NK-92 treated with Interleukin-12 subunit alpha and Interleukin-12 subunit beta, amount 100 ng/mL, for 24 hours (cell line): Measurements from ENCODE around the gene CNNM1.

ENCODE experiments used
- DNase-seq: peaks from one replicate; lab custom pipeline; 2025; lab: John Stamatoyannopoulos, UW

CNNM1 gene

DNA sequence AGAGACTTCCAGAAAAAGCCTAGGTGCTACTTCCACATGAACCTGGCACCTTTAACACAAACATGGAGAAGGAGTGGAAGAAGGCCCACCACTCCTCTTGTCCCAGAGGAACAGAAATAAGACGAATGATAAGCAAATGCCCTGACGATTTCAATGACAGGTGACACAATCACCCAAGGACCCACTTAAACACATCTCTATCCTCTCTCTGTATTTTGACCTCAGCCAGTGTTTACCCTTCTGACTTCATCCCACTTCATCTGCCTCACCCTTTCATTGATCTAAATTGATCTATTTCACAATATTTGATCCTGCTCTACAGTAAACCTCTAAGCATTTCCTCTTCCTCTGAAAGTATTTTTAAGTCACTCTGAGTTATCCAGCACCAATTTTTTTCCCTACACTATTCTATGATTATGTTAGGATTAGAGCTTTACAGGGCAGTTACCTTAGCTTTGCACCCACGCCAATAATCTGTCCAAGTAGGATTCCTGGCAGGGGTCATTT lies 92.1 kb downstream of the CNNM1 start:
- DNase-seq = no peak

DNA sequence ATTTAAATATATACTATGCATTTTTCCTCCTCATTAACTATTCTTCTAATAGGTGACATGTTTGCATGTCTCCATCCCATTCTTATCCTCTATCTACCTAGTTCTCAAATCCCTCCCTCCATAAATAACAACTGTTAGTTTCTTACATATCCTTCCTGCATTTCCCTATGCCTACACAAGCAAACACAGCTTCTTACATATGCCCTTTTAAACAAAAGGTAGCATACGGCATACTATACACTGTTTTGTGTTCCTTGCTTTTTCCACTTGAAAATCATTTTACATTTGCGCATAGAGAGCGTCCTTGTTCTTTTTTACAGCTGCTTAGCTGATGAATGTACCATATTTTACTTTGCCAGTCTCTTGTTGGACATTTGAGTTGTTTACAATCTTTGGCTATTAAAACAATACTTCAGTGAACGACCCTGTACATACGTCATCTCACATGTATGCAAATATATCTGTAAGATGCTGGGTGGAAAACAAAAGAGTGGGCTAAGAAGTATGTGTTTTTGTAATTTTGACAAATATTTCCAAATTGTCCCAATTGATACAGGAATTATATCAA lies 93.5 kb downstream of the CNNM1 start:
- DNase-seq = no peak

DNA sequence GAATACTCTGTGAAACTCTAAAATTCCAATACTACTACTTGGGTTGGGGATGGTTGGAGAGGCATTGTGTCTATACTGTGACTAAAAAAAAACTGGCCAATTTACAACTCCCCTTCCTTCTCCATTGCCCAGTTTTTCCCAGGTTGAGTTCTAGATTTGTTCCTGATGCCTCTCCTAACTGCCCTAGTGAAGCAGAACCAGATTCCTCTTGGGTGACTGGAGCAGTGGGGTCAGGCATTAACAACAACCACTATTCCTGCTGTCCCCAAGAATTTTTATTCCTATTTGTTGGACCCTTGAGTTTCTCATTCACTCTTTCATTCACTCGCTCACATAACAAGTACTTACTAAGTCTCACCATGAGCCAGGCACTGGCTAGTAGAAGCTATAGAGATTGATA lies 95.5 kb downstream of the CNNM1 start:
- DNase-seq = no peak

DNA sequence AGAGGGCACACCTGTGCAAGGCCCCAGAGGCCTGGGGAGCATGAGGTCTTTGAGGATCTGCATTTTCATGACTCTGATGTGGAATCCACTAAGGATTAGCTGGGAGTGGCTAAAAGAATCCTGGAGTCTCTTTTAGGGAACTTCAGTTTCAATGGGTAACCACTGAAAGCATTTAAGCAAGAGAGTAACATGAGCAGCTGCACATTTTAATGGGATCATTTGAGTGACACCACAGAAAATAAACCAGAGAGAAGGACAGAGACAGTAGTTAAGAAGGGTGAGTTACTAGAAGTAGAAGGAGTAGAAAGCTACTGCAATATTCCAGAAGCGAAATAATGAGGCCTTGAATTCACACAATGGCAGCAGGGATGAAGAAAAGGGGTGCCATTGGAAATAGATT lies 96.0 kb downstream of the CNNM1 start:
- DNase-seq = no peak

DNA sequence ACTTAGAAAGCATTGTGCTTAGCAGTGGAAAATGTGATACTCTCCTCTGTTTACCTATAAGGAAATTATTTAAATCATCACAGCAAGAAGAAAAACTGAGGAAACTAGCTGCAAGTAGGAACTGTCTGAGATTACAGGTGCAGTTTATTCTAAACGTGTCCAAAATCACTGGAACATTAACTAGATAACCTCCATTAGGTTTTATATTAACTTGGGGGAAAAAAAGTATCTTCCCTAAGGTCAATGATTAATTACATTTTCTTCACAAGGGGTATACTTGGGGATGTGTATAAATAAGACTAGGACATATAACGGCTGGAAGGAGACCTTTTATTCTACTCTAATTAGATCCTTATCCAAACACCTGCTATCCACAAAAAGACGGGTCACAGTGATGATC lies 97.5 kb downstream of the CNNM1 start:
- no peak for DNase-seq

DNA sequence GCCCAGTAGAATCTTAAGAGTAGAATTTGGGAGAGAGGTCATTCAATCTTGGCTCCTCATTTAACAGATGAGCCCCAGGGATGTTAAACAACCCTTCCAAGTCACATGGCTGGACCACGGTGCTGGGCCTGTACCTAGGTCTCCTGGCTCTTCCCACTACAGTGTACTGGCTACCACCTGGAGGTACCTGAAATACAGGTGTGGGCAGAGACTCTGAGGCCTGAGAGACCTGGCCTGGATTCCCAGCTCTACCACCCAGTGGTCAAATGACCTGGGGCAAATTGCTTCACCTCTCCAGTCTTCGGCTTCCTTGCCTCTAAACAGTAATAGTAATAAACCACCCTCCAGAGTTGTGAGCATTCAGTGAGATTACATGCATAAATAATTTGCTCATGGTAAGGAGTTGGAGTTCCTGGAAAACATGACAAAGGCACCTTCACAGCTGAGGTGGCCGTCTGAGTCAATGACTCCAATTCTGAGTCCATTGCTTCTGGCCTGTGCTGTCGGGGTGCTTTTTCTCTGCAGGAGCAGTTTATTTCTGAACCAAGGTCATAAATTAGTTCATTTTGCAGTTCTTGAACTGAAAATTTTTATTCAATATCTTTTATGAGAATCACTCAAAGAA lies 98.5 kb downstream of the CNNM1 start:
- DNase-seq = no peak

DNA sequence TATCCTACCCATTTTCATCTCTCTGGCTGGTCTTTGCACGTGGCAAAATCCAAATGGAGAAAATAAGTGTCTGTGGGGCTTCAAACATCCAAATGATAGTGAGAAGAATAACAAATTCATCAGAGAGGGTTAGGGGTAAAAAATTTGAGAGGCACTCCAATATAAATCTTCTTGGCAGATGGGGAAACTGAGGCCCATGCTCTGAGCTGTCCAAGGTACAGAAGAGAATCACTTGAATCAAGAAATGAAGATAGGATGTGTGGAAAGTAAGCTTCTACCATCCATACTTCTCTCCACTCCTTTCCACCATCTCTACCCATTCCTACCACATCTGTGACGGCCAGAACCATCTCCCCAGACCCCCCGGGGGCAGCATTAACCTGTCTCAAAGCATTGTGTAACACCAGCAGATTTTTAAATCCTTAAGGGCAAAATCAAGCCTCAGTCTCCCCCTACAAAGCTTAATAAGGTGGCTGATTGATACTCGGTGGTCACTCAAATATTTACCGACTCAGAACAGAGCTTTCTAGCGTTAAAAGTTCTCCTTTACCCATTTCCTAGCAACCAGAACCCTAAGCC lies 100.5 kb downstream of the CNNM1 start:
- DNase-seq = no peak

DNA sequence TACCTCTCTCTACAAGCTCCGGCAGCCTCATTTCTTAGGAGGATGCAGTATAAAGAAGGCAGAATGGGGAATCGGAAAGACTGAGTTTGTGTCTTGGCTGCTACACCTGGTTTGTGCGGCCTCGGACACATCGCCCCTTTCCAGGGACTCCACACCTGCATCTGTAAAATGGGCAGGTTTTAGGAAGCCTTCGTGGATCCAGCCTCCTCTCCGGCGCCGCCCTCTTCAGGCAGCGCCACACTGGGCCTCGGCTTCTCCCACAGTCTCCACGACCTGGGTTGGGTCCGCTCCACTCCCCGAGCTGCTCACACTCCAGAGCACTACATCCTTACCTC lies 100.9 kb downstream of the CNNM1 start:
- no peak for DNase-seq

DNA sequence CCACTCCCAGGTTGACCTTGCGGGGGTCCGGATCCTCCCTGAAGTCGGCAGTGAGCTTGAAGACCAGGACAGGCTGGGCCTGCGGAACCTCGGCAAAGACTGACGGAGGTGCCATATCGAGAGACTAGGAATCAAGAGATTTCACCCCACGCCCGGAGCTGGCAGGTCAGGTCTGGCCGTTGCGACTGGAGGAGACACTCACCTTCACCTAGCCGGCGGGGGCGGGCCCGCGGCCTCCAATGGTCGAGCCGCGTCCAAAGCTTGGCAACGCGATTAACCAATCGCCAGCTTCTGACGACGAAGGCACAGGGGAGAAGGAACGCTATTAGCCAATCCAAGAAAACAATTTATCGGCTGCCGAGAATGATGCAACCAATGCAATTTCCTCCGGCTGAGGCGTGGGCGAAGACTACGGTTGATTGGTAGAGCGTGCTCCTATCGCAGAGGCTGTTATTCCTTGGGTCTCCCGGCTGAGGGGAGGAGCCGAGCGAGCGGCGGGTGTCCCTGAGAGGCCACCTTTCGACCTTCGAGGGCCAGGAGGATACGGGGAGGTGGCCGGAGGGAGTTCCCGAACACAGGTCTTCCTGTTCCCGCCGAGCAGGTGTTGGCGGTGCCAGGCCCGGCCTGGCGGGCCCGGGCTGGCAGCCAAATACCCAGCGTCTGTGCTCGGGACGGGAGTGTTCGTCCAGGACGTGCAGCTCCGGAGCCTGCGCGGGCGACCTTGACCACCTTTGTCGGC lies 101.5 kb downstream of the CNNM1 start, which contains the start of gene GOT1:
Gene GOT1, minus strand, starts transcription at position 174 of the 739 bp plus-strand sequence. Its CDS starts 59 bp downstream, at position 115.
- DNase-seq = peak; percentile 93

DNA sequence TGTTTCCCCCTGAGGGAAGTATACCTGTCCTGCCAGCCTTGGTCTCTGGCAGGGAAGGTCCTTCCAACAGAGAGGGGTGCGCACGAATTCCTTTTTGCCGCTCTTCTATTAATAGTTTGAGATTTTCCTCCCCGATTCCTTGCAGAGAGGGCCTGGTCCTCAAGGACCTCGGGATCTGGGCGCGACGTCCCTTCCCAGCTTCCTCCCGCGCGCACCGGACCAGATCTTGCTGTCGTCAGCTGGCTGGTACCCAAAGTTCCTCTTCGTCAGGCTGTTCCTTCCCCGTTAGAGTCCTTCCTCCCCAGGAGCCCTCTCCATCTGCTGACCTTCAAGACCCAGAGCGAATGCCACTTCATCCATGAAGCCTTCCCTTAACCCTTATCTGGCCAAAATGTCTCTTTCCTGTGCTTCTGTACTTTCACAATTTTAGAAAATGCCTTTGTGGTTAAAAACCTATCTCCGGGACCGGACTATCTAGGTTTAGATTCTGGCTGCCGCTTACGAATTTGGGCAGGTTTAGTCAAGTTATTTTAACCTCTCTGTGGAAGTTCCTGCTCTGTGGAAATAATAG lies 102.1 kb downstream of the CNNM1 start:
- no peak for DNase-seq

DNA sequence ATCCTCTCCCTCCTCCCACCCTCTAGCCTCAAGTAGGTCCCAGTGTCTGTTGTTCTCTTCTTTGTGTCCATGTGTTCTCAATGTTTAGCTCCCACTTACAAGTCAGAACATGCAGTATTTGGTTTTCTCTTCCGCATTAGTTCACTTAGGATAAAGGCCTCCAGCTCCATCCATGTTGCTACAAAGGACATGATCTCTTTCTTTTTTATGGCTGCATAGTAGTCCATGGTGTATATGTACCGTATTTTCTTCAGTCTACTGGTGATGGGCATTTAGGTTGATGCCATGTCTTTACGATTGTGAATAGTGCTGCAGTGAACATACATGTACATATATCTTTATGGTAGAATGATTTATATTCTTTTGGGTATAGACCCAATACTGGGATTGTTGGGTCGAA lies 102.9 kb downstream of the CNNM1 start:
- no peak for DNase-seq

DNA sequence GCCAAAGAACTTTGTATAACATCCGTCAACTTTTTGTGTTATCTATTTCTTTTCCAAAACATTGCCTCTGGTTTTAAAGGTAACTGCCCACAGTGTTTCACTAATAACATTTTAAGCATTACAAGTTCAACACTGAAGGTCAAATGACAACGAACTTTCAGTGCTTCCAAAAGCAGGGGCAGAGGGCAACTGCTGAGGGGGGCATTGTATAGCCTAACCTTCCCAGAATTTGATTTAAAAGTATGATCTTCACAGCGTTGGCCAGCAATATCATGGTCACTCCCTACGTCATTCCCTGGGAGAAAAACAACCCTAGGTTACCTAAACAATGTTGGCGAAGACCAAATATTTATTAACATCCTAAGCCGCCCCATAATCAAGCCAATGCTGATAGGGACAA lies 103.7 kb downstream of the CNNM1 start:
- no peak for DNase-seq

DNA sequence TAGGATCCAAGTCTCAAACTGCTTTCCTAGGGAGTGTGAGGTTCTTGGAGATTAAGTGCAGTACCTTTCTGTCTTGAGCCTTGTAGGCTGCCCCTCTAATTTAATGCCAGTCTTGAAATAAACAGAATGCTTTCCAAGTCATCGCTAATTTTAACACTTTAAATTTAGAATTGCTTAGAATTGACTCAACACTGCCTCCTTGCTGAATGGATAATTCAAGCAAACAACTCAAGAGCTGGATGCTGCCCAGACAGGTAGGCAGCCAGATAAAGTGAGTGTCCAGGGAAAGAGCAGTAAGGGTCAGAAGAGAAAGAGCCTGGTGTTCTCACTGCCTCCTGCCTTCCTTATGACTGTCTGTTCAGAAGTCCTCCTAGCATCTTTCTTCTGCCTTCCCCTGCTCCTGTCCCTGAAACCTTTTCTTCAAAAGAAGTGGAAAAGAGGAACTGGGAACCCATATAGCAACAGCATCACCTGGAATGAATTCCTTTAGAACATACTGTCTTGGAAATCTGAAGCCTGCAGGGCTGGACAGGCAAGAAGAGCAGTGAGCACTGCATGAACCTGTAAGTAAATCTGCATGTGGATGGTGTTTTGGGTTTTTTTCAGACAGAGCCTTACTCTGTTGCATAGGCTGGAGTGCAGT lies 104.3 kb downstream of the CNNM1 start:
- DNase-seq = no peak

DNA sequence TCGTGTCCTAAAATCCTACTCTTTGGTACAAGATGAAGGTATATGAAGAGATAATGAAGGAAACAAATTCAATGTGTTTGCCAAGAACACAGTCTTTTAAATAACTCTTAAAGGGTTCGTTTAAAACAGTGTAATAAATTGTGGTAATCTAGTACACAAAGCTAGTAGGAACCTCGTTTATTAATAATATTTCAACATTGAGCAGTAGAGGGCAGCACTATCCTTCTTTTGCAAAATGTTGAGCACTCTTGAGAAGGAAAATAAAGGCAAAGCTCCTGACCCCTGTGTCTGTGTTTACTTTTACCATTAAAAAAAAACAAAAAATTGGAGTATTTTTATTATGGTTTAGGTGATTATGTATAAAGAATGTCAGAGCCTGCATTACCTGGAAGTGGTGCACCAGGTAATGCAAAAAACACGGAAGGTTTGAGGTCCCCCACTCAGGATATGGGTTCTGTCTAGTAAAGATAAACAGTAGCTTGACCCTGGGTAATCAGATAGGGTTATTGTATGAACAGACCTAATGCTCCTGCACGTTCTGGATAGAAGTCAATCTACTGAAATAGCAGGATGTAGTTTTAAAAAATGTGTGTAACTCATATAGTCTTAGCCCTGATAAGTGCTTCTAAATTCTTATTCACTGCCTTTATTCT lies 107.0 kb downstream of the CNNM1 start:
- DNase-seq = no peak

DNA sequence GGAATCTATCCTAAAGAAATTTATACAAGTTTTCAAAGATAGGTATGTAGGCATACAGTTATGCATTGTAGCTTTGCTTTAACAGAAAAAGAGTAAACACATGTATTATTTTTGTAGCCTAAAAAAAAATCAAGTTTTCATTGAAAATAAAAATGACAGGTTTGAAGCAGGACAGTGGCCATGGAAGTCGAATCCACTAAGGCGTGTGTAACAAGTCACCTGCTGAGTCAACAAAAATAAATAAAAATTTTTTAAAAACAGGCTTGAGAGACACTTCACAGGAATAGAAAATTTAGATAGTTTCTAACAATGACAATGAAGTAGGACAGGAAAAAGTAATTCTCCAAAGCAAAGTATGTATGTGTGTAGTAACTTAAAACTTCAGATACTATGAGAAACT lies 109.7 kb downstream of the CNNM1 start:
- DNase-seq = no peak

DNA sequence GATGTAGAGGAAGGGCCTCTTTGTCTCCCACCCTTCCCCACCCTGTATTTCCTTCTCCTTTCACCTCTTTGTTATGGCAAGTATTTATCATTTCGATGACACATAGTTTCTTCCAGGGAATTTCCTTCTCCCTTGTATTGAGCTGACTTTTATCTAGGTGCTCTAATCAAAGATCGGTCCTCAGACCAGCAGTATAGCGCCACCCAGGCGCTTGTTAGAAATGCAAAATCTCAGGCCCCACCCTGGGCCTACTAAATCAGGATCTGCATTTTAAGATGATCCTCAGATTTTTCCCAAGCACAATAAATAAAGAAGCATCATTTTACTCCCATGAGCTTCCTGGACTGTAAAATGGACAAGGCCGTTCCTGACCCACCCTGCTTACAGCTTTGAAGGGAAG lies 113.2 kb downstream of the CNNM1 start:
- no peak for DNase-seq

DNA sequence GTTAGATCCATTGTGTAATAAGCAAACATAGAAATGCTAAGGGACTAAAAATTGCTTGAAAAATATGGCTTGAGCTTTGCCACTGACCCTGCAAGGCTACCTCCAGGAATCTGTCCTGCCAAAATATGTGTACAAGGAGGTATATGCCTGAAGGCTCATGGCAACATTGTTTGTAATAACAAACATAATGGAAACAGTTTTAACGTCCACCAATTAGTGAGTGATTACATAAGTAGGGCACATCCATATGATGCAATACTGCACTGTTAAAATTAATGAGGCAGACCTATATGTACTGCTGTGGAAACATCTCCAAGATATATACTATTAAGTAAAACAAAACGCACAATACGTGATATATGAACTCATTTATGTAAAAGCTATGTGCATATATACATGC lies 114.3 kb downstream of the CNNM1 start:
- no peak for DNase-seq
